Adrenal gland (tissue), 12 donors: ENCODE measurements around the gene ATP5MC2. TPM values are rescaled to one million over a fixed set of nuclear protein-coding genes. Genes with fewer than 3 reads are reported as not detected.

ENCODE experiments used
- DNase-seq, 7 donors: peaks; one replicate each; pipeline ENCODE4 v3.0.0-alpha.2; 2019 to 2020
- H3K27ac ChIP-seq, 5 donors: fragments of 200-600 bp; sonication (generic) in 4 of 5; 1 replicate in 3 of 5; 2 replicates in 2 of 5; pipeline versions ENCODE4 v1.5.1 to v1.8.0; 2016 to 2020; ENCODE audit warnings: mild to moderate bottlenecking in 1 of 5
- H3K27me3 ChIP-seq: fragments of 200-600 bp; 2 replicates; pipeline ENCODE4 v1.8.0; 2021
- H3K36me3 ChIP-seq, 2 donors: fragments of 200-600 bp; replicated peaks in 1 of 2; 1 replicate in 1 of 2; 2 replicates in 1 of 2; pipeline versions ENCODE4 v1.5.1 to v1.8.0; 2018 to 2022
- H3K4me1 ChIP-seq, 2 donors: fragments of 200-600 bp; replicated peaks in 1 of 2; 1 replicate in 1 of 2; 2 replicates in 1 of 2; pipeline versions ENCODE4 v1.5.1 to v1.8.0; 2018 to 2021
- H3K4me3 ChIP-seq, 4 donors: fragments of 200-600 bp; sonication (generic) in 3 of 4; one replicate each; pipeline ENCODE4 v1.5.1; 2016 to 2018
- H3K9me3 ChIP-seq, 3 donors: fragments of 200-600 bp; sonication (generic) in 1 of 3; replicated peaks in 1 of 3; 1 replicate in 2 of 3; 2 replicates in 1 of 3; pipeline versions ENCODE4 v1.5.1 to v1.8.0; 2016 to 2021
- POLR2A ChIP-seq, 2 donors: fragments of 450-650 bp; IDR thresholded peaks; one replicate each; pipeline ENCODE4 v1.6.1; 2017; ENCODE audit warnings: antibody characterized with exemption in 2 of 2, mild to moderate bottlenecking in 2 of 2, moderate library complexity in 1 of 2
- WGBS, 4 donors: extraction: QIAGEN DNeasy Blood & Tissue Kit in 2 of 4; methylation state at CpG; one replicate each; pipeline versions ENCODE4 v1.1.5 to v1.1.7; 2013 to 2017; 5-methylcytosine and 5-hydroxymethylcytosine counted together
- intact Hi-C, 2 donors: fragments of 100-400 bp; cut with DNase I; formaldehyde crosslinking; loops; one replicate each; pipeline versions ENCODE4 v1.14.1 to v1.15.0; 2022 to 2023
- polyA plus RNA-seq, 3 donors: library from polyadenylated mRNA; stranded (reverse); fragments of 200-250 nt in 2 of 3; fragments of 350-450 nt in 1 of 3; fragmentation: Illumina TruSeq in 1 of 3; extraction: RNeasy Lipid Tissue Mini Kit (QIAGEN cat#74804) in 1 of 3; gene quantifications; one replicate each; pipeline ENCODE4 v1.2.3, GENCODE V29; 2013 to 2014
- total RNA-seq, 9 donors: library from RNA; depleted of rRNA in 4 of 9; stranded (reverse); fragments of >200 nt in 4 of 9; fragments of 120-200 nt in 1 of 9; fragmentation: NEBNext Ultra II Directional in 1 of 9; extraction: Animal tissue kit (Norgen Biotek cat#: 25700) in 1 of 9; gene quantifications; one replicate each; pipeline versions ENCODE4 v1.1.0 to v1.2.4, GENCODE V29; 2013 to 2023
- TF ChIP-seq, protein P1 (sequence below), 6 experiments: fragments of 450-650 bp in 4 of 6; fragments of 200-600 bp in 2 of 6; sonication (generic) in 1 of 6; IDR thresholded peaks; 1 replicate in 5 of 6; 2 replicates in 1 of 6; pipeline versions ENCODE4 v1.5.1 to v1.8.0; 2016 to 2021; ENCODE audit warnings: antibody characterized with exemption in 6 of 6, mild to moderate bottlenecking in 2 of 6, moderate library complexity in 1 of 6
- donor health status: healthy with polysubstance abuse.
- donor health status: Bipolar disorder and iron deficiency.
- donor health status: DM: yes; HTN: yes; CAD: no.
- donor health status: DM: no; HTN: no; CAD: no.
- donor health status: DM: no; HTN: no; CAD: no.
- donor health status: DM: yes; HTN: yes; CAD: no.

The ATP5MC2 gene
- total and polyA plus RNA-seq, 12 donors: 328 to 658 (median 470) TPM

DNA sequence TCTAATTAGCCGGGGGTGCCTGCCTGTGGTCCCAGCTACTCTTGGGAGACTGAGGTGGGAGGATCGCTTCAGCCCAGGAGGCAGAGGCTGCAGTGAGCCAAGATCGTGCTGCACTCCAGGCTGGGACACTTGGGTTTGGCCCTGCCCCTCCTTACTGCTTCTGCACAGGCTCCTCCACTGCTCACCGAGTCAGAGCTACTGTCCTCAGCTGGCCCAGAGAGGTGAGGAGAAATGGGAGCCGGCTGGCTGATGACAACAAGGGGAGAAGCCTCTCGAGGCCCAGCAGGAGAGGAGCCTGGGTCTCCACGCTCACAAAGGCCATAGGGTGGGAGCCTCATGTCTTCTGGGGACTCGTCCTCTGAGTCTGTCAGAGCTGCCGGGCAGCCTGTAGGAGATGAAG lies 37.6 kb upstream of the ATP5MC2 start:
- WGBS, 4 donors: 81 to 90% (median 86%) methylated on average over 6 to 9 of the region's 9 CpGs
- peaks cover 0 to 63% of the 10 kb centered on the region in 2 donors for H3K36me3 ChIP-seq
- no peaks in the 10 kb centered on the region for H3K4me1 ChIP-seq
- H3K9me3 ChIP-seq: no peaks in the 10 kb centered on the region
- no peaks in the 10 kb centered on the region for H3K27me3 ChIP-seq
- no peak overlapping the region for H3K4me3 ChIP-seq
- TF ChIP-seq POLR2A (IDR thresholded peaks at IDR 0.05): no peak
- TF ChIP-seq, protein P1, sequence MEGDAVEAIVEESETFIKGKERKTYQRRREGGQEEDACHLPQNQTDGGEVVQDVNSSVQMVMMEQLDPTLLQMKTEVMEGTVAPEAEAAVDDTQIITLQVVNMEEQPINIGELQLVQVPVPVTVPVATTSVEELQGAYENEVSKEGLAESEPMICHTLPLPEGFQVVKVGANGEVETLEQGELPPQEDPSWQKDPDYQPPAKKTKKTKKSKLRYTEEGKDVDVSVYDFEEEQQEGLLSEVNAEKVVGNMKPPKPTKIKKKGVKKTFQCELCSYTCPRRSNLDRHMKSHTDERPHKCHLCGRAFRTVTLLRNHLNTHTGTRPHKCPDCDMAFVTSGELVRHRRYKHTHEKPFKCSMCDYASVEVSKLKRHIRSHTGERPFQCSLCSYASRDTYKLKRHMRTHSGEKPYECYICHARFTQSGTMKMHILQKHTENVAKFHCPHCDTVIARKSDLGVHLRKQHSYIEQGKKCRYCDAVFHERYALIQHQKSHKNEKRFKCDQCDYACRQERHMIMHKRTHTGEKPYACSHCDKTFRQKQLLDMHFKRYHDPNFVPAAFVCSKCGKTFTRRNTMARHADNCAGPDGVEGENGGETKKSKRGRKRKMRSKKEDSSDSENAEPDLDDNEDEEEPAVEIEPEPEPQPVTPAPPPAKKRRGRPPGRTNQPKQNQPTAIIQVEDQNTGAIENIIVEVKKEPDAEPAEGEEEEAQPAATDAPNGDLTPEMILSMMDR (IDR thresholded peaks at IDR 0.05): no peak
- intact Hi-C loops: no loop called here
- no peak overlapping the region for H3K27ac ChIP-seq
- no peak for DNase-seq

DNA sequence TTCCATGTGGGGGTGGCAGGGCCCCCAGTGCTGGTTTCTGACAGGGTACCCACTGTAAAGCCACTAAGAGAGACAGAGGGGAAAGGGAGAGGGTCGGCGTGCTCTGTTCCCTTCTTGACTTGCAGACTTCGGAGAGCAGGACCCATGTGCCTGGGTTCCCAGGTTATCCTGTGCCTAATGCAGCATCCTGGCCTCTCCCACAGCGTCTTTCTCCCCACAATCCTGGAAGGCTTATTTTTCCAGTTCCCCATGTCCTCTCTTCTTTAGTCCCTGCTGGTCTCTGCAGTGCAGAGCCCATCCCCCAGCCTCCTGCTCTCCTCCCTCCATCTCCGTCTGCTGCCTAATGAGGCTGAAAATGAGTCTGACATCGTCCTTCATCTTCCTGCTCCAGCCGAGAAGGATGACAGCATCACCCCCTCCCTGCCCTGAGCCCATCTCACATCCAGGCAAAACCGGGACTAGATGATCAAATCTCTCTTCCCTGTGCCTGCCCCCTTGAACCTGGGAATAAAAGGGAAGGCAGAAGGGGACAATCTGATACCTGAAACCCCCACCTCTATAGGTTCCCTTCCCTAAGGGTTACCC lies 36.3 kb upstream of the ATP5MC2 start:
- no peak for TF ChIP-seq POLR2A (IDR thresholded peaks at IDR 0.05)
- TF ChIP-seq, protein P1 (IDR thresholded peaks at IDR 0.05): no peak
- Histone ChIP-seq H3K4me1 (no peaks in the 10 kb centered on the region), H3K36me3 (peaks cover 0 to 52% of the 10 kb centered on the region in 2 donors), H3K27me3 (no peaks in the 10 kb centered on the region), H3K4me3 (no peak overlapping the region), H3K27ac (no peak overlapping the region), H3K9me3 (no peaks in the 10 kb centered on the region)
- 72 to 81% (median 76%) methylated on average over 8 of the region's 8 CpGs for WGBS, 4 donors
- intact Hi-C loops: no loop called here
- no peak for DNase-seq

DNA sequence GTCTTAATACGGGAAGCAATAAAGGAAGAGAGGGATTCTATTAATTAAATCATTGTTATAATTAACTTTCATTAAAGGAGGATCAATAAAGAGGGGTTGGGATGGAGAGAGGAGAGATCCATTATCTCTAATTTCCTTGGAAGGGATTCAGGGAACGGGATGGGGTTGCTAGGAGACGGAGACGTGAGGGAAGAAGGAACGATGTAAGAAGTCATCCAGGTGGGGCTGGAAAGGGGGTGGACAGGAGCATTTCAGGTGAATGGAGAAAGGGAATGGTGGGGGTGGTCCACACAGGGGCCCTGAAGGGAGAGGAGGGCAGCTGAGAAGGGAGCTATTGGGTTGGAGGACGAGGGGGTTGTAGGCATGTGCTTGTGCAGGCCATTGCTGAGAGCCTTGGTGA lies 34.2 kb upstream of the ATP5MC2 start:
- no peaks in the 10 kb centered on the region for H3K4me1 ChIP-seq
- DNase-seq: no peak
- no peak overlapping the region for H3K4me3 ChIP-seq
- intact Hi-C loops: no loop called here
- WGBS, 4 donors: 26 to 45% (median 42%) methylated on average over 6 of the region's 6 CpGs
- H3K36me3 ChIP-seq: peaks cover 0 to 33% of the 10 kb centered on the region in 2 donors
- TF ChIP-seq, protein P1 (IDR thresholded peaks at IDR 0.05): no peak
- no peak for TF ChIP-seq POLR2A (IDR thresholded peaks at IDR 0.05)
- no peaks in the 10 kb centered on the region for H3K27me3 ChIP-seq
- no peak overlapping the region for H3K27ac ChIP-seq
- H3K9me3 ChIP-seq: no peaks in the 10 kb centered on the region

DNA sequence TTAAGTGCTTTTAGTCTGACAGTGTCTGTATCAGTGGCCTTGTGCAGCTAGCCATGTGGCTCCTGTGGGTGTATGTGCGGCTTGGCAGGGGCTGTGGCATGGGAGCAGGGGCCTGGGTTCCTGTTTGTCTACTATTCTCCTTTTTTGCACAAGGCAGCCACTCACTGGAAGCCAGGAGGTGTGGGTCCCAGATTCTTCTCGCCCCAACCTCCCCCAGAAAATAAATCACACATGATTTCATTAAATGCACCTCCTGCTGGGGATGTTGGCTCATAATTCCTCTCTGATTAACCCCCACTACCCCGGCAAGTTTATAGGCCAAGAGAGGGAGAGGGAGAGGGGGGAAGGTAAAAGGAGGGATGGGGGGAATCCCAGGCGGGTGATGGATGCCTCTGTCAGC lies 33.8 kb upstream of the ATP5MC2 start:
- WGBS, 4 donors: 28 to 31% (median 29%) methylated on average over 4 of the region's 4 CpGs
- no peaks in the 10 kb centered on the region for H3K4me1 ChIP-seq
- H3K27me3 ChIP-seq: no peaks in the 10 kb centered on the region
- no peak for DNase-seq
- intact Hi-C loops: loop anchor here in 1 of 2 donors (10.0 kb wide), 1 partner anchor 255 kb away; no protein-coding TSS in a partner anchor
- no peak overlapping the region for H3K4me3 ChIP-seq
- peaks cover 0 to 29% of the 10 kb centered on the region in 2 donors for H3K36me3 ChIP-seq
- no peaks in the 10 kb centered on the region for H3K9me3 ChIP-seq
- TF ChIP-seq, protein P1 (IDR thresholded peaks at IDR 0.05): no peak
- no peak for TF ChIP-seq POLR2A (IDR thresholded peaks at IDR 0.05)
- H3K27ac ChIP-seq: no peak overlapping the region
